ENCODE data around the gene MDP1. TPM values are rescaled to one million over a fixed set of nuclear protein-coding genes. Genes with fewer than 3 reads are reported as not detected.

The MDP1 gene
- total and polyA plus RNA-seq, 2 of the 8 experiments (the other 6 are each of a cell fraction or from before 2014, with no cell fraction given): 17.7 to 32.2 TPM

DNA sequence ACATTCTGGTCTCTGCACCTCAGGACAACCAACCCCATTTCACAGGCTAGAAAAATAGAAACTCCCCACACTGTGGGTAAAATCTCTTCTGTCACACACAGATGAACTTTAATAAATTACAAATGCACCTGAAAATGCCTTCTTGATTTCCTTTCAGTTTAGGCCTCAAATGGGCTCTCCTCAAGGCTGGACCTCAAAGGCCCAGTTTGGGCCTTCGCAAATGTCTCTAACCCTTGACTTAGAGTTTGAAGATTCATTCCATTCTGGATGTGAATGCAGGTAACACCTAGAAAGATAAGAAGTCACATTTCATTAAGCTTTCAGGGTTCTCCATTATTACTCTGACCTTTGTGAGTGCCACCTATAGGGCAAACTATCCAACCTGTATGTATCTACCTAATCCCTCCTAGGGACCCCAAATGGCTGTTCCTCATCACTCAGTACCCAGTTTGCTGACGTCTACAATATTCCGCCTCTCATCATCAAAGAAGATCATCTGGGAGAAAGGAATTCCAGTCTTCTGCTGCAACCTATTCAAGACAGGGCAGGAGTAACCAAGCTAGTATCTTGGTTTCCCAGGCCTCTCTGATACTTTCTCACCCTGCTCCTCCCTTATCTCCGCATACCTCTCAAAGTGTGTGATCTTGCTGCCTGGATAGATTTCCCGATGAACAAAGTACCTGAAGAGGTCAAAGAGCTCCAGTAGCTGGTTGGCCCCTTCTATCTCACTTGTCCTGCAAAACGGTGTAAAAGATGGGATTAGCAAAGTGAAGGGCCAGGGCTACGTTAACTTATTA, 1.8 kb downstream of the MDP1 start:
- Histone ChIP-seq H3K9ac (replicated peaks in 1 of 4; ENCODE audit: extremely low read depth in 1 of 4, low read depth in 3 of 4, low read length in 3 of 4) (peak overlapping the region in 3 of 4 experiments; percentile 35 to 96 (median 69); a peak in 6 of 7 replicates), H3K4me3 (ENCODE audit: extremely low read depth in 1 of 4, insufficient read depth in 2 of 4, low read depth in 3 of 4, low read length in 4 of 4) (peak overlapping the region; percentile 68 to 97 (median 92); a peak in 6 of 8 replicates), H3K14ac (ENCODE audit: insufficient read length) (no peak overlapping the region), H3K4ac (replicated peaks; ENCODE audit: insufficient read length, low read depth, low read length) (peak overlapping the region; percentile 11), H2AK5ac (ENCODE audit: low read depth, low read length) (0 out of 2 replicates have a peak overlapping the region, but pooled peaks have one; percentile 5), H3K4me1 (replicated peaks in 1 of 4; ENCODE audit: control insufficient read depth in 3 of 4, insufficient read depth in 4 of 4, low read length in 3 of 4) (peaks cover 0 to 5% (median 2%) of the 10 kb centered on the region in 4 experiments; a peak in 1 of 7 replicates), H3K56ac (replicated peaks; ENCODE audit: insufficient read length, low read depth, low read length) (no peak overlapping the region), H2BK12ac (ENCODE audit: low read depth, low read length) (no peak overlapping the region), H3K23ac (ENCODE audit: insufficient read length) (no peak overlapping the region), H3K79me1 (ENCODE audit: low read depth, low read length) (no peaks in the 10 kb centered on the region), H3K27me3 (replicated peaks in 1 of 4; ENCODE audit: control insufficient read depth in 3 of 4, extremely low read depth in 1 of 4, insufficient read depth in 3 of 4, low read length in 3 of 4) (no peaks in the 10 kb centered on the region), H3K36me3 (ENCODE audit: control insufficient read depth in 2 of 4, insufficient read depth in 4 of 4, low read length in 3 of 4) (peaks cover 11 to 25% (median 20%) of the 10 kb centered on the region in 4 experiments; a peak in 7 of 8 replicates), H2BK20ac (ENCODE audit: low read length) (no peak overlapping the region), H3K4me2 (ENCODE audit: insufficient read depth in 1 of 2, low read depth in 2 of 2, low read length in 2 of 2) (peak overlapping the region; percentile 80 to 90), H4K91ac (replicated peaks; ENCODE audit: insufficient read length, low read length) (no peak overlapping the region), H2BK5ac (ENCODE audit: low read depth, low read length) (peak overlapping the region; percentile 41; the same call in 1 of the 2 replicates), H2BK120ac (replicated peaks; ENCODE audit: low read depth, low read length) (no peak overlapping the region), H3K23me2 (ENCODE audit: low read depth, low read length) (peaks cover 8% of the 10 kb centered on the region), H3K79me2 (ENCODE audit: control insufficient read depth in 1 of 2, insufficient read depth in 2 of 2, low read length in 2 of 2) (peaks cover 0 to 3% of the 10 kb centered on the region in 2 experiments; a peak in 1 of 4 replicates), H3K9me3 (ENCODE audit: insufficient read depth in 2 of 2, low read depth in 1 of 2, low read length in 1 of 2) (no peaks in the 10 kb centered on the region), H2AFZ (ENCODE audit: low read length) (no peak overlapping the region), H3K18ac (ENCODE audit: extremely low read depth, low read length) (no peak overlapping the region), H3K27ac (ENCODE audit: low read depth, low read length) (peak overlapping the region; percentile 76), H4K8ac (ENCODE audit: extremely low read depth, insufficient read depth, low read length) (no peak overlapping the region), H4K5ac (ENCODE audit: insufficient read length, low read depth, low read length) (no peak overlapping the region), H2BK15ac (ENCODE audit: low read length) (no peak overlapping the region; the same call in 1 of the 2 replicates), H4K20me1 (replicated peaks in 1 of 2; ENCODE audit: control insufficient read depth in 1 of 2, insufficient read depth in 2 of 2, low read length in 2 of 2) (no peaks in the 10 kb centered on the region)
- 94% methylated on average over 7 of the region's 7 CpGs; no CpG with 5 or more reads in 1 of the 2 experiments for WGBS, 2 experiments (ENCODE audit: extremely low coverage in 1 of 2, insufficient coverage in 1 of 2, insufficient read length in 1 of 2, insufficient replicate concordance in 2 of 2, low coverage in 1 of 2, low lambda C conversion rate in 2 of 2, missing lambda C conversion rate in 1 of 2)
- TF ChIP-seq SP4 (IDR thresholded peaks at IDR 0.05; ENCODE audit: low read length) (0 out of 2 replicates have a peak, but pooled peaks have one; percentile 25), SIX5 (IDR thresholded peaks at IDR 0.05; ENCODE audit: low read depth, low read length) (no peak)
- DNase-seq (ENCODE audit: low read depth in 1 of 2, low spot score in 2 of 2) (no peak), FAIRE-seq (no peak)
- POLR2A ChIA-PET (ENCODE audit: partially characterized antibody): interaction anchor here (0.9 to 11.1 kb wide), 31 partner anchors 8 to 216 kb away, joined by 3 to 119 read pairs (median 5); partner anchors contain the start of genes DHRS1, EMC9, GMPR2 and IPO4
- CTCF ChIA-PET (ENCODE audit: partially characterized antibody): interaction anchor here (1.0 to 2.1 kb wide), 11 partner anchors 10 to 118 kb away, joined by 3 to 9 read pairs (median 4); partner anchors contain the start of genes IRF9 and PSME2

Data from H1 (cell line).